ENCODE data around the gene ATP8B3. TPM values are rescaled to one million over a fixed set of nuclear protein-coding genes. Genes with fewer than 3 reads are reported as not detected.

Gene ATP8B3
- total RNA-seq, 1 donor from 2014 or later = 5.2 TPM

GRCh38 chr19:1785310-1785709, 26.8 kb downstream of the ATP8B3 start:
- no peak for TF ChIP-seq CTCF (IDR thresholded peaks at IDR 0.05)
- Mint-ChIP-seq H3K36me3 (ENCODE audit: unreplicated experiment) (no peaks in the 10 kb centered on the region), H3K9me3 (ENCODE audit: unreplicated experiment) (no peaks in the 10 kb centered on the region), H3K4me1 (ENCODE audit: unreplicated experiment) (no peaks in the 10 kb centered on the region), H3K27me3 (ENCODE audit: unreplicated experiment) (peaks cover 19% of the 10 kb centered on the region), H3K27ac (ENCODE audit: unreplicated experiment) (no peak overlapping the region), H3K4me3 (ENCODE audit: unreplicated experiment) (no peak overlapping the region)
- DNase-seq (ENCODE audit: extremely low spot score, unreplicated experiment) = no peak

GRCh38 chr19:1783874-1784273, 28.2 kb downstream of the ATP8B3 start:
- Mint-ChIP-seq H3K4me3 (ENCODE audit: unreplicated experiment) (no peak overlapping the region), H3K27me3 (ENCODE audit: unreplicated experiment) (peaks cover 28% of the 10 kb centered on the region), H3K27ac (ENCODE audit: unreplicated experiment) (no peak overlapping the region), H3K4me1 (ENCODE audit: unreplicated experiment) (peaks cover 3% of the 10 kb centered on the region), H3K36me3 (ENCODE audit: unreplicated experiment) (no peaks in the 10 kb centered on the region), H3K9me3 (ENCODE audit: unreplicated experiment) (no peaks in the 10 kb centered on the region)
- DNase-seq (ENCODE audit: extremely low spot score, unreplicated experiment) = no peak
- no peak for TF ChIP-seq CTCF (IDR thresholded peaks at IDR 0.05)

GRCh38 chr19:1783354-1783753, 28.7 kb downstream of the ATP8B3 start:
- H3K36me3 Mint-ChIP-seq (ENCODE audit: unreplicated experiment) = no peaks in the 10 kb centered on the region

GRCh38 chr19:1782521-1782920, 29.6 kb downstream of the ATP8B3 start:
- TF ChIP-seq CTCF (IDR thresholded peaks at IDR 0.05) = no peak
- H3K27ac Mint-ChIP-seq (ENCODE audit: unreplicated experiment) = no peak overlapping the region
- H3K36me3 Mint-ChIP-seq (ENCODE audit: unreplicated experiment) = no peaks in the 10 kb centered on the region
- H3K27me3 Mint-ChIP-seq (ENCODE audit: unreplicated experiment) = peaks cover 38% of the 10 kb centered on the region
- H3K9me3 Mint-ChIP-seq (ENCODE audit: unreplicated experiment) = no peaks in the 10 kb centered on the region
- no peak overlapping the region for H3K4me3 Mint-ChIP-seq (ENCODE audit: unreplicated experiment)
- DNase-seq (ENCODE audit: extremely low spot score, unreplicated experiment) = no peak
- peaks cover 3% of the 10 kb centered on the region for H3K4me1 Mint-ChIP-seq (ENCODE audit: unreplicated experiment)

More at GRCh38 chr19:1783354-1783753, 28.7 kb downstream of the ATP8B3 start:
- H3K9me3 Mint-ChIP-seq (ENCODE audit: unreplicated experiment) = no peaks in the 10 kb centered on the region
- no peak overlapping the region for H3K27ac Mint-ChIP-seq (ENCODE audit: unreplicated experiment)
- peaks cover 32% of the 10 kb centered on the region for H3K27me3 Mint-ChIP-seq (ENCODE audit: unreplicated experiment)
- peaks cover 3% of the 10 kb centered on the region for H3K4me1 Mint-ChIP-seq (ENCODE audit: unreplicated experiment)
- no peak for DNase-seq (ENCODE audit: extremely low spot score, unreplicated experiment)
- no peak for TF ChIP-seq CTCF (IDR thresholded peaks at IDR 0.05)
- H3K4me3 Mint-ChIP-seq (ENCODE audit: unreplicated experiment) = no peak overlapping the region

GRCh38 chr19:1780272-1780958, 31.7 kb downstream of the ATP8B3 start:
- Mint-ChIP-seq H3K4me1 (ENCODE audit: unreplicated experiment) (peaks cover 6% of the 10 kb centered on the region), H3K4me3 (ENCODE audit: unreplicated experiment) (no peak overlapping the region), H3K27ac (ENCODE audit: unreplicated experiment) (no peak overlapping the region), H3K36me3 (ENCODE audit: unreplicated experiment) (no peaks in the 10 kb centered on the region), H3K27me3 (ENCODE audit: unreplicated experiment) (peaks cover 50% of the 10 kb centered on the region), H3K9me3 (ENCODE audit: unreplicated experiment) (no peaks in the 10 kb centered on the region)
- TF ChIP-seq CTCF (IDR thresholded peaks at IDR 0.05) = no peak
- DNase-seq (ENCODE audit: extremely low spot score, unreplicated experiment) = no peak

All from osteocyte (in vitro differentiated cells).